OCI-LY1 (cell line): Measurements from ENCODE around the gene ZNF664.

ENCODE experiments used
- H2AFZ ChIP-seq: fragments of 200-600 bp; sonication (generic), shearing (Covaris generic); 2 replicates; pipeline ENCODE4 v1.6.0; 2014; ENCODE audit warnings: antibody characterized with exemption, mild to moderate bottlenecking, low read length
- H3F3A ChIP-seq: fragments of 200-600 bp; sonication (generic), shearing (Covaris generic); 2 replicates; pipeline ENCODE4 v1.6.0; 2014; ENCODE audit warnings: mild to moderate bottlenecking, antibody characterized with exemption, low read length, moderate library complexity; ENCODE audit not compliant: insufficient read depth
- H3K27ac ChIP-seq: fragments of 200-600 bp; sonication (generic); 2 replicates; pipeline ENCODE4 v1.5.1; 2014; ENCODE audit warnings: low read length, mixed run types, mild to moderate bottlenecking, low read depth; ENCODE audit not compliant: poor library complexity, severe bottlenecking
- H3K27me3 ChIP-seq: fragments of 200-600 bp; sonication (generic); 2 replicates; pipeline ENCODE4 v1.6.0; 2014; ENCODE audit warnings: antibody characterized with exemption, mild to moderate bottlenecking, low read length, moderate library complexity; ENCODE audit not compliant: insufficient read depth
- H3K36me3 ChIP-seq: fragments of 200-600 bp; sonication (generic); 2 replicates; pipeline ENCODE4 v1.6.1; 2014; ENCODE audit warnings: mild to moderate bottlenecking, antibody characterized with exemption, low read length, moderate library complexity, mixed read lengths; ENCODE audit not compliant: insufficient read depth
- H3K4me1 ChIP-seq: fragments of 200-600 bp; sonication (generic); 2 replicates; pipeline ENCODE4 v1.5.1; 2014; ENCODE audit warnings: mild to moderate bottlenecking, low read length, moderate library complexity; ENCODE audit not compliant: insufficient read depth, severe bottlenecking
- H3K4me2 ChIP-seq: fragments of 200-600 bp; sonication (generic), shearing (Covaris generic); 2 replicates; pipeline ENCODE4 v1.6.1; 2014; ENCODE audit warnings: low read length
- H3K4me3 ChIP-seq: fragments of 200-600 bp; sonication (generic); 2 replicates; pipeline ENCODE4 v1.5.1; 2014; ENCODE audit warnings: low read length, low read depth, mild to moderate bottlenecking, mixed read lengths; ENCODE audit not compliant: poor library complexity, severe bottlenecking
- H3K79me2 ChIP-seq: fragments of 200-600 bp; shearing (Covaris generic); 2 replicates; pipeline ENCODE4 v1.6.1; 2016; ENCODE audit warnings: mixed run types, low read length, mixed read lengths; ENCODE audit not compliant: insufficient read depth
- H3K9ac ChIP-seq: fragments of 200-600 bp; sonication (generic), shearing (Covaris generic); 2 replicates; pipeline ENCODE4 v1.6.1; 2014; ENCODE audit warnings: mild to moderate bottlenecking, low read length, mixed read lengths
- H3K9me2 ChIP-seq: fragments of 200-600 bp; sonication (generic), shearing (Covaris generic); 2 replicates; pipeline ENCODE4 v1.6.1; 2014; ENCODE audit warnings: low read depth, mild to moderate bottlenecking, low read length, mixed read lengths
- H3K9me3 ChIP-seq: fragments of 200-600 bp; shearing (Covaris generic); 2 replicates; pipeline ENCODE4 v1.6.1; 2014; ENCODE audit warnings: low read length, mixed read lengths
- H4K20me1 ChIP-seq: fragments of 200-600 bp; sonication (generic), shearing (Covaris generic); 2 replicates; pipeline ENCODE4 v1.6.0; 2016; ENCODE audit warnings: mild to moderate bottlenecking, low read length; ENCODE audit not compliant: insufficient read depth
- CTCF ChIP-seq: fragments of 200-600 bp; sonication (generic), shearing (Covaris generic); IDR thresholded peaks from 2 replicates; pipeline ENCODE4 v1.5.1; 2017; ENCODE audit warnings: mild to moderate bottlenecking, antibody characterized with exemption, low read length, moderate library complexity, mixed read lengths
- EZH2 ChIP-seq: fragments of 200-600 bp; sonication (generic), shearing (Covaris generic); IDR thresholded peaks from 2 replicates; pipeline ENCODE4 v1.8.0; 2017; ENCODE audit warnings: borderline replicate concordance, mixed run types, mild to moderate bottlenecking, antibody characterized with exemption, low read length, moderate library complexity, mixed read lengths

The ZNF664 gene

GRCh38 chr12:123934829-123935228 lies 38.2 kb upstream of the ZNF664 start:
- H2AFZ ChIP-seq: no peak overlapping the region
- no peak overlapping the region for H3K27ac ChIP-seq
- no peaks in the 10 kb centered on the region for H3K9me2 ChIP-seq
- no peak overlapping the region for H3K4me3 ChIP-seq
- no peak overlapping the region for H3K4me2 ChIP-seq
- no peaks in the 10 kb centered on the region for H3F3A ChIP-seq
- TF ChIP-seq EZH2: no peak
- H3K9ac ChIP-seq: no peak overlapping the region
- H3K36me3 ChIP-seq: no peaks in the 10 kb centered on the region
- H3K27me3 ChIP-seq: 0 out of 2 replicates have a peak, but pooled peaks cover 9% of the 10 kb centered on the region
- no peaks in the 10 kb centered on the region for H3K9me3 ChIP-seq
- H3K79me2 ChIP-seq: no peaks in the 10 kb centered on the region
- H3K4me1 ChIP-seq: no peaks in the 10 kb centered on the region
- H4K20me1 ChIP-seq: no peaks in the 10 kb centered on the region

GRCh38 chr12:123935956-123936355 lies 37.1 kb upstream of the ZNF664 start:
- Histone ChIP-seq H3K4me1 (no peaks in the 10 kb centered on the region), H3F3A (no peaks in the 10 kb centered on the region), H3K36me3 (no peaks in the 10 kb centered on the region), H4K20me1 (no peaks in the 10 kb centered on the region), H3K27me3 (0 out of 2 replicates have a peak, but pooled peaks cover 5% of the 10 kb centered on the region), H3K9me3 (no peaks in the 10 kb centered on the region), H3K4me3 (no peak overlapping the region), H3K4me2 (no peak overlapping the region), H3K9me2 (no peaks in the 10 kb centered on the region), H3K27ac (no peak overlapping the region), H2AFZ (no peak overlapping the region), H3K9ac (no peak overlapping the region), H3K79me2 (no peaks in the 10 kb centered on the region)
- no peak for TF ChIP-seq EZH2
- no peak for TF ChIP-seq CTCF

GRCh38 chr12:123936471-123936870 lies 36.5 kb upstream of the ZNF664 start:
- no peaks in the 10 kb centered on the region for H3K79me2 ChIP-seq
- H3K4me1 ChIP-seq: no peaks in the 10 kb centered on the region
- H3K4me2 ChIP-seq: no peak overlapping the region
- TF ChIP-seq EZH2 (no peak), CTCF (no peak)
- H4K20me1 ChIP-seq: no peaks in the 10 kb centered on the region
- H3K36me3 ChIP-seq: no peaks in the 10 kb centered on the region
- H3F3A ChIP-seq: no peaks in the 10 kb centered on the region
- H3K9ac ChIP-seq: no peak overlapping the region
- no peak overlapping the region for H3K4me3 ChIP-seq
- no peaks in the 10 kb centered on the region for H3K9me3 ChIP-seq
- 0 out of 2 replicates have a peak, but pooled peaks cover 5% of the 10 kb centered on the region for H3K27me3 ChIP-seq
- H3K27ac ChIP-seq: no peak overlapping the region
- no peak overlapping the region for H2AFZ ChIP-seq
- H3K9me2 ChIP-seq: no peaks in the 10 kb centered on the region

- H3K9me3 ChIP-seq: no peaks in the 10 kb centered on the region
- no peak for TF ChIP-seq CTCF
- no peak for TF ChIP-seq EZH2
- H3K27ac ChIP-seq: no peak overlapping the region
- no peaks in the 10 kb centered on the region for H3K4me1 ChIP-seq
- H3K27me3 ChIP-seq: 0 out of 2 replicates have a peak, but pooled peaks cover 5% of the 10 kb centered on the region
- no peaks in the 10 kb centered on the region for H4K20me1 ChIP-seq
- no peaks in the 10 kb centered on the region for H3K79me2 ChIP-seq
- no peak overlapping the region for H3K9ac ChIP-seq
- no peaks in the 10 kb centered on the region for H3K36me3 ChIP-seq
- H3F3A ChIP-seq: no peaks in the 10 kb centered on the region
- no peak overlapping the region for H3K4me3 ChIP-seq
- H3K9me2 ChIP-seq: no peaks in the 10 kb centered on the region
- no peak overlapping the region for H3K4me2 ChIP-seq
- no peak overlapping the region for H2AFZ ChIP-seq
These were observed 35.9 kb upstream of the ZNF664 start for GRCh38 chr12:123936956-123937706.
